NK-92 (cell line): Measurements from ENCODE around the gene ZDHHC11B.
"Not testable (repeated sequence)": the region's sequence is repeated elsewhere in the genome, so short reads cannot be mapped to it uniquely, and the experiment has no call there.

Experiments
- DNase-seq: peaks from one replicate; lab custom pipeline; 2025; ENCODE audit not compliant: unreplicated experiment; lab: John Stamatoyannopoulos, UW

The ZDHHC11B gene

GRCh38 chr5:723309-723708, 61.2 kb downstream of the ZDHHC11B start:
- not testable (repeated sequence) for DNase-seq

- not testable (repeated sequence) for DNase-seq
These were observed 65.2 kb downstream of the ZDHHC11B start for GRCh38 chr5:719379-719778.

- no peak for DNase-seq
These were observed 67.4 kb downstream of the ZDHHC11B start for GRCh38 chr5:717143-717542.

- not testable (repeated sequence) for DNase-seq
These were observed 67.8 kb downstream of the ZDHHC11B start for GRCh38 chr5:716740-717139.

- not testable (repeated sequence) for DNase-seq
These were observed 68.9 kb downstream of the ZDHHC11B start for GRCh38 chr5:715636-716035.

GRCh38 chr5:714215-715118, 70.1 kb downstream of the ZDHHC11B start:
- not testable (repeated sequence) for DNase-seq

GRCh38 chr5:713686-714085, 70.8 kb downstream of the ZDHHC11B start:
- DNase-seq: not testable (repeated sequence)

- not testable (repeated sequence) for DNase-seq
These were observed 75.5 kb downstream of the ZDHHC11B start for GRCh38 chr5:708848-709517.

GRCh38 chr5:708374-708773, 76.2 kb downstream of the ZDHHC11B start:
- DNase-seq: not testable (repeated sequence)

GRCh38 chr5:706127-706526, 78.4 kb downstream of the ZDHHC11B start:
- not testable (repeated sequence) for DNase-seq

GRCh38 chr5:696753-697702, 87.5 kb downstream of the ZDHHC11B start:
- DNase-seq: not testable (repeated sequence)

- DNase-seq: not testable (repeated sequence)
These were observed 88.3 kb downstream of the ZDHHC11B start for GRCh38 chr5:696191-696590.

- not testable (repeated sequence) for DNase-seq
These were observed 89.1 kb downstream of the ZDHHC11B start for GRCh38 chr5:695475-695874.

- not testable (repeated sequence) for DNase-seq
These were observed 90.5 kb downstream of the ZDHHC11B start for GRCh38 chr5:694042-694431.

GRCh38 chr5:693271-694041, 91.1 kb downstream of the ZDHHC11B start, which contains the start of gene TPPP:
TPPP (minus strand) TSS chr5:693352; CDS start chr5:678060, 15,292 bp downstream.
- not testable (repeated sequence) for DNase-seq

GRCh38 chr5:692529-693041, 91.9 kb downstream of the ZDHHC11B start:
- not testable (repeated sequence) for DNase-seq

GRCh38 chr5:691817-692528, 92.6 kb downstream of the ZDHHC11B start:
- DNase-seq: no peak

GRCh38 chr5:691049-691448, 93.5 kb downstream of the ZDHHC11B start:
- not testable (repeated sequence) for DNase-seq

GRCh38 chr5:690293-690692, 94.2 kb downstream of the ZDHHC11B start:
- DNase-seq: not testable (repeated sequence)
